Vagina (tissue), 2 donors: Measurements from ENCODE around the gene E4F1.

Experiments used
- POLR2AphosphoS5 ChIP-seq, 2 donors: sonication (generic); formaldehyde crosslinking; IDR thresholded peaks; one replicate each; pipeline ENCODE4 v1.9.0; 2017; ENCODE audit warnings: antibody characterized with exemption in 2 of 2, mild to moderate bottlenecking in 2 of 2, low read depth in 1 of 2; ENCODE audit not compliant: insufficient read depth in 1 of 2
- TF ChIP-seq, protein P1 (sequence below), 3 experiments: fragments of 450-650 bp in 2 of 3; fragments of 200-600 bp in 1 of 3; sonication (generic) in 1 of 3; IDR thresholded peaks; one replicate each; pipeline ENCODE4 v1.5.1; 2017 to 2019; ENCODE audit warnings: antibody characterized with exemption in 3 of 3, mild to moderate bottlenecking in 2 of 3, moderate library complexity in 2 of 3

DNA sequence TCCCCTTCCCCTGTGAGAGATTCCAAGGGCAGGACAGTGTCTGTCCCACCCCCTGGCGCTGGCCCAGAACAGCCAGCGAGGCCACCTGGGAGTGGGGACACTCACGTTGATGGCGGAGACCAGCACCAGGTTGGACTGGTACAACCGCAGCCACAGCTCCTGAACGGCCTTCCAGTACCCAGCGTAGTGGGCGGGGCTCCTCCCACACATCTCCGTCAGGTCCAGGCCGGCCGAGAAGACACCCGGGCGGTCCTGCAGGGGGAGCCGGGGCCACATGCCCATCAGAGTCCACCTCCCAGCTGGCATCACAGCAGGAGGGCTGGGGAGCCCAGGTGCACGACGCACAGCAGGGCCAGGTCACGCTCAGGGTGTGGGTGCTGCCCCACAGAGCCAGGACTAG is 20.9 kb downstream of the E4F1 start:
- TF ChIP-seq, protein P1, sequence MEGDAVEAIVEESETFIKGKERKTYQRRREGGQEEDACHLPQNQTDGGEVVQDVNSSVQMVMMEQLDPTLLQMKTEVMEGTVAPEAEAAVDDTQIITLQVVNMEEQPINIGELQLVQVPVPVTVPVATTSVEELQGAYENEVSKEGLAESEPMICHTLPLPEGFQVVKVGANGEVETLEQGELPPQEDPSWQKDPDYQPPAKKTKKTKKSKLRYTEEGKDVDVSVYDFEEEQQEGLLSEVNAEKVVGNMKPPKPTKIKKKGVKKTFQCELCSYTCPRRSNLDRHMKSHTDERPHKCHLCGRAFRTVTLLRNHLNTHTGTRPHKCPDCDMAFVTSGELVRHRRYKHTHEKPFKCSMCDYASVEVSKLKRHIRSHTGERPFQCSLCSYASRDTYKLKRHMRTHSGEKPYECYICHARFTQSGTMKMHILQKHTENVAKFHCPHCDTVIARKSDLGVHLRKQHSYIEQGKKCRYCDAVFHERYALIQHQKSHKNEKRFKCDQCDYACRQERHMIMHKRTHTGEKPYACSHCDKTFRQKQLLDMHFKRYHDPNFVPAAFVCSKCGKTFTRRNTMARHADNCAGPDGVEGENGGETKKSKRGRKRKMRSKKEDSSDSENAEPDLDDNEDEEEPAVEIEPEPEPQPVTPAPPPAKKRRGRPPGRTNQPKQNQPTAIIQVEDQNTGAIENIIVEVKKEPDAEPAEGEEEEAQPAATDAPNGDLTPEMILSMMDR (IDR thresholded peaks at IDR 0.05), result no peak
- TF ChIP-seq POLR2AphosphoS5 (IDR thresholded peaks at IDR 0.05; ENCODE audit: insufficient read depth in 1 of 2, low read depth in 1 of 2), result no peak
